Measurements from ENCODE around the gene RHO.

Gene RHO

DNA sequence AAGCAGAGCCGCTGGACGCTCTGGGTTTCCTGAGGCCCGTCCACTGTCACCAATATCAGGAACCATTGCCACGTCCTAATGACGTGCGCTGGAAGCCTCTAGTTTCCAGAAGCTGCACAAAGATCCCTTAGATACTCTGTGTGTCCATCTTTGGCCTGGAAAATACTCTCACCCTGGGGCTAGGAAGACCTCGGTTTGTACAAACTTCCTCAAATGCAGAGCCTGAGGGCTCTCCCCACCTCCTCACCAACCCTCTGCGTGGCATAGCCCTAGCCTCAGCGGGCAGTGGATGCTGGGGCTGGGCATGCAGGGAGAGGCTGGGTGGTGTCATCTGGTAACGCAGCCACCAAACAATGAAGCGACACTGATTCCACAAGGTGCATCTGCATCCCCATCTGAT lies 3.3 kb downstream of the RHO start:
- no peak for DNase-seq (ENCODE audit: low read depth)
- TF ChIP-seq CTCF (IDR thresholded peaks at IDR 0.05; ENCODE audit: low read length, missing control alignments) = no peak
- H3K4me3 ChIP-seq (replicated peaks; ENCODE audit: low read depth, low read length) = no peak overlapping the region

GRCh38 chr3:129532261-129532660 lies 3.8 kb downstream of the RHO start:
- no peak for TF ChIP-seq CTCF (IDR thresholded peaks at IDR 0.05; ENCODE audit: low read length, missing control alignments)
- DNase-seq (ENCODE audit: low read depth) = no peak
- H3K4me3 ChIP-seq (replicated peaks; ENCODE audit: low read depth, low read length) = no peak overlapping the region

DNA sequence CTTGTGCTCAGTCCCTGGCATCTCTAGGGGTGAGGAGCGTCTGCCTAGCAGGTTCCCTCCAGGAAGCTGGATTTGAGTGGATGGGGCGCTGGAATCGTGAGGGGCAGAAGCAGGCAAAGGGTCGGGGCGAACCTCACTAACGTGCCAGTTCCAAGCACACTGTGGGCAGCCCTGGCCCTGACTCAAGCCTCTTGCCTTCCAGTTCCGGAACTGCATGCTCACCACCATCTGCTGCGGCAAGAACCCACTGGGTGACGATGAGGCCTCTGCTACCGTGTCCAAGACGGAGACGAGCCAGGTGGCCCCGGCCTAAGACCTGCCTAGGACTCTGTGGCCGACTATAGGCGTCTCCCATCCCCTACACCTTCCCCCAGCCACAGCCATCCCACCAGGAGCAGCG lies 5.0 kb downstream of the RHO start:
- no peak for DNase-seq (ENCODE audit: low read depth)
- TF ChIP-seq CTCF (IDR thresholded peaks at IDR 0.05; ENCODE audit: low read length, missing control alignments) = no peak
- no peak overlapping the region for H3K4me3 ChIP-seq (replicated peaks; ENCODE audit: low read depth, low read length)

DNA sequence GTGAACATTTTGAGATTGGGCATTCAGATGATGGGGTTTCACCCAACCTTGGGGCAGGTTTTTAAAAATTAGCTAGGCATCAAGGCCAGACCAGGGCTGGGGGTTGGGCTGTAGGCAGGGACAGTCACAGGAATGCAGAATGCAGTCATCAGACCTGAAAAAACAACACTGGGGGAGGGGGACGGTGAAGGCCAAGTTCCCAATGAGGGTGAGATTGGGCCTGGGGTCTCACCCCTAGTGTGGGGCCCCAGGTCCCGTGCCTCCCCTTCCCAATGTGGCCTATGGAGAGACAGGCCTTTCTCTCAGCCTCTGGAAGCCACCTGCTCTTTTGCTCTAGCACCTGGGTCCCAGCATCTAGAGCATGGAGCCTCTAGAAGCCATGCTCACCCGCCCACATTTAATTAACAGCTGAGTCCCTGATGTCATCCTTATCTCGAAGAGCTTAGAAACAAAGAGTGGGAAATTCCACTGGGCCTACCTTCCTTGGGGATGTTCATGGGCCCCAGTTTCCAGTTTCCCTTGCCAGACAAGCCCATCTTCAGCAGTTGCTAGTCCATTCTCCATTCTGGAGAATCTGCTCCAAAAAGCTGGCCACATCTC lies 6.1 kb downstream of the RHO start:
- no peak for TF ChIP-seq CTCF (IDR thresholded peaks at IDR 0.05; ENCODE audit: low read length, missing control alignments)
- H3K4me3 ChIP-seq (replicated peaks; ENCODE audit: low read depth, low read length) = no peak overlapping the region
- DNase-seq (ENCODE audit: low read depth) = no peak

DNA sequence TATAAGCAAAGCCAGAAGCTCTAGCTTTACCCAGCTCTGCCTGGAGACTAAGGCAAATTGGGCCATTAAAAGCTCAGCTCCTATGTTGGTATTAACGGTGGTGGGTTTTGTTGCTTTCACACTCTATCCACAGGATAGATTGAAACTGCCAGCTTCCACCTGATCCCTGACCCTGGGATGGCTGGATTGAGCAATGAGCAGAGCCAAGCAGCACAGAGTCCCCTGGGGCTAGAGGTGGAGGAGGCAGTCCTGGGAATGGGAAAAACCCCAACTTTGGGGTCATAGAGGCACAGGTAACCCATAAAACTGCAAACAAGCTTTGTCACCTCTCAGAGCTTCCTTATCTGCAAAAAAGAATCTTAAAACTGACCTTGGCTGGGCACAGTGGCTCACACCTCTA lies 6.6 kb downstream of the RHO start:
- no peak overlapping the region for H3K4me3 ChIP-seq (replicated peaks; ENCODE audit: low read depth, low read length)
- TF ChIP-seq CTCF (IDR thresholded peaks at IDR 0.05; ENCODE audit: low read length, missing control alignments) = no peak
- no peak for DNase-seq (ENCODE audit: low read depth)

- no peak overlapping the region for H3K4me3 ChIP-seq (replicated peaks; ENCODE audit: low read depth, low read length)
- DNase-seq (ENCODE audit: low read depth) = no peak
- no peak for TF ChIP-seq CTCF (IDR thresholded peaks at IDR 0.05; ENCODE audit: low read length, missing control alignments)
Measured at GRCh38 chr3:129536374-129536667, 7.9 kb downstream of the RHO start.

DNA sequence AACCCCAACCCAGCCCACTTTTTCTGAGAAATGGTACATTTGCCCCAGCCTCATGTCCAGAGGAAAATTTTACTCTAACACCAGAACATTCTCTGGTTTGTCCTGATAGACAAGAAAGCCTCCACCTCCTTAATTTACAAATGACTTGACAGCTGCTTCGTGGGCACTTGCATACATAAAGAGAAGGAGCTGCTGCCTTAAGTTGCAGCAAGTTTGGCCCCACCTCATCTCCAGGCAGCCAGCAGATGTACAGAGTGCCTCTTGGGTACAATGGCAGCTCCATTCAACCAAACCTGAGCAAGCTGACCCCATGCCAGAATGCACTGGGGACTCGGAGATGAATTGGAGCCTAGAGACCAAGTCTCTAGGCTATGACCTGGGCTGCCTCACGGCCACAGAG lies 8.4 kb downstream of the RHO start:
- no peak overlapping the region for H3K4me3 ChIP-seq (replicated peaks; ENCODE audit: low read depth, low read length)
- DNase-seq (ENCODE audit: low read depth) = no peak
- TF ChIP-seq CTCF (IDR thresholded peaks at IDR 0.05; ENCODE audit: low read length, missing control alignments) = no peak

All from fibroblast of pulmonary artery (primary cell).